Mammary epithelial cell (primary cell): ENCODE data around the gene HS3ST2.

Experiments
- CTCF ChIP-seq, 2 donors: IDR thresholded peaks in 1 of 2; conservative IDR thresholded peaks in 1 of 2; 2 replicates each; pipeline ENCODE4 v1.5.1; 2011 to 2012; ENCODE audit warnings: inconsistent platforms in 2 of 2, low read length in 2 of 2, mild to moderate bottlenecking in 2 of 2, control low read depth in 1 of 2, low read depth in 1 of 2; ENCODE audit not compliant: insufficient read depth in 1 of 2; ENCODE audit errors: extremely low read depth in 1 of 2
- EZH2 ChIP-seq: IDR thresholded peaks from 2 replicates; pipeline ENCODE4 v1.6.1; 2012; ENCODE audit warnings: low read length, inconsistent platforms, borderline replicate concordance

GRCh38 chr16:22888791-22889190 is 74.8 kb downstream of the HS3ST2 start:
- no peak for TF ChIP-seq EZH2
- no peak for TF ChIP-seq CTCF (conservative IDR thresholded peaks at IDR 0.05 in 1 of 2, IDR thresholded peaks at IDR 0.05 in 1 of 2; ENCODE audit: extremely low read depth in 1 of 2, insufficient read depth in 1 of 2, low read depth in 1 of 2, low read length in 2 of 2)
